Spleen (tissue), 11 donors: ENCODE results near the gene COL12A1. TPM values are rescaled to one million over a fixed set of nuclear protein-coding genes. Genes with fewer than 3 reads are reported as not detected.

Experiments
- DNase-seq: peaks from one replicate; pipeline ENCODE4 v3.0.0-alpha.2; 2020
- H3K27ac ChIP-seq, 8 donors: fragments of 200-600 bp; sonication (generic) in 7 of 8; 1 replicate in 4 of 8; 2 replicates in 4 of 8; pipeline versions ENCODE4 v1.5.0 to v1.8.0; 2016 to 2021; ENCODE audit warnings: inconsistent platforms in 4 of 8, mild to moderate bottlenecking in 4 of 8, moderate library complexity in 1 of 8
- H3K27me3 ChIP-seq, 7 donors: fragments of 200-600 bp; sonication (generic) in 6 of 7; replicated peaks in 1 of 7; 1 replicate in 4 of 7; 2 replicates in 3 of 7; pipeline versions ENCODE4 v1.5.0 to v1.8.0; 2016 to 2021; ENCODE audit warnings: inconsistent platforms in 3 of 7, mild to moderate bottlenecking in 1 of 7
- H3K36me3 ChIP-seq, 6 donors: fragments of 200-600 bp; sonication (generic) in 5 of 6; 1 replicate in 4 of 6; 2 replicates in 2 of 6; pipeline versions ENCODE4 v1.5.0 to v1.8.0; 2016 to 2021; ENCODE audit warnings: inconsistent platforms in 2 of 6
- H3K4me1 ChIP-seq, 6 donors: fragments of 200-600 bp; sonication (generic) in 5 of 6; 1 replicate in 3 of 6; 2 replicates in 3 of 6; pipeline versions ENCODE4 v1.5.0 to v1.8.0; 2016 to 2021; ENCODE audit warnings: inconsistent platforms in 3 of 6
- H3K4me3 ChIP-seq, 8 donors: fragments of 200-600 bp; sonication (generic) in 7 of 8; 1 replicate in 4 of 8; 2 replicates in 4 of 8; pipeline versions ENCODE4 v1.5.0 to v1.8.0; 2016 to 2021; ENCODE audit warnings: inconsistent platforms in 4 of 8, mild to moderate bottlenecking in 4 of 8, moderate library complexity in 2 of 8
- H3K9me3 ChIP-seq, 8 donors: fragments of 200-600 bp; sonication (generic) in 7 of 8; 1 replicate in 4 of 8; 2 replicates in 4 of 8; pipeline versions ENCODE4 v1.5.0 to v1.8.0; 2016 to 2021; ENCODE audit warnings: inconsistent platforms in 4 of 8
- POLR2A ChIP-seq, 3 donors: fragments of 450-650 bp; IDR thresholded peaks; one replicate each; pipeline ENCODE4 v1.5.1; 2017; ENCODE audit warnings: antibody characterized with exemption in 3 of 3, mild to moderate bottlenecking in 1 of 3
- POLR2AphosphoS5 ChIP-seq, 3 donors: sonication (generic); formaldehyde crosslinking; IDR thresholded peaks; one replicate each; pipeline ENCODE4 v1.5.1; 2017; ENCODE audit warnings: antibody characterized with exemption in 3 of 3
- WGBS, 5 donors: extraction: QIAGEN DNeasy Blood & Tissue Kit in 3 of 5; methylation state at CpG; one replicate each; pipeline versions ENCODE4 v1.1.5 to v1.1.7; 2013 to 2018; 5-methylcytosine and 5-hydroxymethylcytosine counted together
- intact Hi-C: fragments of 100-400 bp; cut with DNase I; formaldehyde crosslinking; loops from one replicate; pipeline ENCODE4 v1.15.0; 2023; ENCODE audit warnings: low total_unique reads
- polyA plus RNA-seq, 3 donors: library from polyadenylated mRNA; stranded (reverse); fragments of 200-250 nt; gene quantifications; one replicate each; pipeline ENCODE4 v1.2.1, GENCODE V29; 2013
- total RNA-seq, 7 donors: library from RNA; depleted of rRNA in 3 of 7; stranded (reverse); fragments of >200 nt in 3 of 7; fragmentation: NEBNext Ultra II Directional in 4 of 7; extraction: Animal tissue kit (Norgen Biotek cat#: 25700) in 4 of 7; gene quantifications; one replicate each; pipeline versions ENCODE4 v1.1.0 to v1.2.1, GENCODE V29; 2016 to 2021
- TF ChIP-seq, protein P1 (sequence below), 11 experiments: fragments of 200-600 bp in 7 of 11; fragments of 450-650 bp in 4 of 11; sonication (generic) in 4 of 11; IDR thresholded peaks in 8 of 11; conservative IDR thresholded peaks in 3 of 11; 1 replicate in 7 of 11; 2 replicates in 4 of 11; pipeline versions ENCODE4 v1.4.0 to v1.8.0; 2016 to 2021; ENCODE audit warnings: antibody characterized with exemption in 11 of 11, inconsistent platforms in 4 of 11, mild to moderate bottlenecking in 1 of 11
- donor health status: healthy with polysubstance abuse.
- donor health status: DM: no; HTN: no; CAD: no; lungs with moderate emphysema.
- donor health status: DM: no; HTN: no; CAD: no.
- donor health status: Bipolar disorder and iron deficiency.
- donor health status: healthy.
- donor health status: DM: no; HTN: no; CAD: no.
- donor health status: DM: yes; HTN: yes; CAD: no.

The COL12A1 gene
- total and polyA plus RNA-seq, 10 donors = 2.5 to 32.6 (median 21.2) TPM

DNA sequence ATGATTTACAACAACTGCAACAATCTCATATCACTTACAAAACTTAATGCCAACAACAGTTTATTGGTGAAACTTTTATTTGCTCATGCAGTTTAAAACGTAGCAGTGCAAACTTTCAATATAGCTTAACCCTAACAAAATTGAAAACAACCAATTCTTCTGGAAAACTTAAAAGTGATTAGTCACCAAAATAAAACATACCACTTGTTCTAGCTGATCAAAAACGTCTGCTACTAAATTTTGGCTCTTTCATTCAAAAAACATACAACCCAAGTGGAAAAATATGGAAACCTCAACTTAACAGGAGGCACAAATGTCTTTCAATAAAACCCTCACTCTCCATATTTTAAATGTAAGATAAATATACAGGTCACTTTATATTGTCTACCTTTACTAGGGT, 39.6 kb downstream of the COL12A1 start:
- intact Hi-C loops = no loop called here
- Histone ChIP-seq H3K4me1 (peaks cover 0 to 3% (median 0%) of the 10 kb centered on the region in 6 donors), H3K27me3 (no peaks in the 10 kb centered on the region), H3K36me3 (no peaks in the 10 kb centered on the region), H3K9me3 (peaks cover 0 to 5% (median 0%) of the 10 kb centered on the region in 8 donors), H3K4me3 (no peak overlapping the region), H3K27ac (no peak overlapping the region)
- WGBS, 5 donors = 26 to 50% (median 38%) methylated on average over 2 of the region's 2 CpGs
- no peak for DNase-seq
- TF ChIP-seq POLR2A (IDR thresholded peaks at IDR 0.05) (no peak), POLR2AphosphoS5 (IDR thresholded peaks at IDR 0.05) (no peak)
- TF ChIP-seq, protein P1, sequence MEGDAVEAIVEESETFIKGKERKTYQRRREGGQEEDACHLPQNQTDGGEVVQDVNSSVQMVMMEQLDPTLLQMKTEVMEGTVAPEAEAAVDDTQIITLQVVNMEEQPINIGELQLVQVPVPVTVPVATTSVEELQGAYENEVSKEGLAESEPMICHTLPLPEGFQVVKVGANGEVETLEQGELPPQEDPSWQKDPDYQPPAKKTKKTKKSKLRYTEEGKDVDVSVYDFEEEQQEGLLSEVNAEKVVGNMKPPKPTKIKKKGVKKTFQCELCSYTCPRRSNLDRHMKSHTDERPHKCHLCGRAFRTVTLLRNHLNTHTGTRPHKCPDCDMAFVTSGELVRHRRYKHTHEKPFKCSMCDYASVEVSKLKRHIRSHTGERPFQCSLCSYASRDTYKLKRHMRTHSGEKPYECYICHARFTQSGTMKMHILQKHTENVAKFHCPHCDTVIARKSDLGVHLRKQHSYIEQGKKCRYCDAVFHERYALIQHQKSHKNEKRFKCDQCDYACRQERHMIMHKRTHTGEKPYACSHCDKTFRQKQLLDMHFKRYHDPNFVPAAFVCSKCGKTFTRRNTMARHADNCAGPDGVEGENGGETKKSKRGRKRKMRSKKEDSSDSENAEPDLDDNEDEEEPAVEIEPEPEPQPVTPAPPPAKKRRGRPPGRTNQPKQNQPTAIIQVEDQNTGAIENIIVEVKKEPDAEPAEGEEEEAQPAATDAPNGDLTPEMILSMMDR (IDR thresholded peaks at IDR 0.05 in 8 of 11, conservative IDR thresholded peaks at IDR 0.05 in 3 of 11) = no peak

- Histone ChIP-seq H3K4me1 (no peaks in the 10 kb centered on the region), H3K36me3 (no peaks in the 10 kb centered on the region), H3K9me3 (peaks cover 0 to 4% (median 0%) of the 10 kb centered on the region in 8 donors), H3K4me3 (no peak overlapping the region), H3K27me3 (no peaks in the 10 kb centered on the region), H3K27ac (no peak overlapping the region)
- intact Hi-C loops = no loop called here
- TF ChIP-seq POLR2A (IDR thresholded peaks at IDR 0.05) (no peak), POLR2AphosphoS5 (IDR thresholded peaks at IDR 0.05) (no peak)
- TF ChIP-seq, protein P1 (IDR thresholded peaks at IDR 0.05 in 8 of 11, conservative IDR thresholded peaks at IDR 0.05 in 3 of 11) = no peak
- DNase-seq = no peak
Measured at GRCh38 chr6:75158176-75158575, 47.7 kb downstream of the COL12A1 start.

GRCh38 chr6:75157336-75157735, 48.5 kb downstream of the COL12A1 start:
- no peaks in the 10 kb centered on the region for H3K4me1 ChIP-seq
- DNase-seq = no peak
- intact Hi-C loops = no loop called here
- H3K9me3 ChIP-seq = no peaks in the 10 kb centered on the region
- no peaks in the 10 kb centered on the region for H3K36me3 ChIP-seq
- H3K27ac ChIP-seq = no peak overlapping the region
- H3K4me3 ChIP-seq = no peak overlapping the region
- WGBS, 5 donors = 23 to 61% (median 43%) methylated on average over 2 of the region's 2 CpGs
- TF ChIP-seq, protein P1 (IDR thresholded peaks at IDR 0.05 in 8 of 11, conservative IDR thresholded peaks at IDR 0.05 in 3 of 11) = no peak
- TF ChIP-seq POLR2A (IDR thresholded peaks at IDR 0.05) = no peak
- H3K27me3 ChIP-seq = no peaks in the 10 kb centered on the region

DNA sequence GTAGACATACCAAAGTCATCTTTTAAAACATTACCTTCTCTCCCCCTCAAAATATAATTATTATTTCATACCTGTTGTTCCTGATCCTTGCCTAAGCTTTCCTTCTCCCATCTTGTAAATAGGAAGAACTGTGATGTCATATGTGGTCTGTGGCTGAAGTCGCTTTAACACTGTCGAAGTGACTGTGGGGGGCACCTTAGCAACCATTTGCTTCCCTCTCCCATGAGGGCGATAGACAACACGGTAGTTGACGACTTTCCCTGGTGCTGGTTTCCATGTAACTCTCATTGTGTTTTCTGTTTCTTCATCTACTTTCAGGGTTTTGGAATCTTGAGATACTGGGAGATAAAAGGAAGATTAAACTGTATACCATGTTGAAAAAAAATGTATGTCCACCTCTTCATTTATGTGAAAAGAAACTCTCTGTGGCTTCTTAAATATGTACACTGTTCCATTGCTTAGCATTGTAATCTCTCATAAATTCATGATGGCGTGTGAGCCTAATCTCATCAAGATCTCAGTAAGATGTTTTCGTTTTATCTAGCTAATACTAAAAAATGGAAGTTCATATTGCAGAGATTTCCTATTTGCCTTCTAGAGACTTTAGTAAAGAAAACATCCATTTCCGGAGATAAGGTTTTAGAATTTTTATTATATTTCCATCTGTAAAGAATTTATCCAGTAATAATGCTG, 49.5 kb downstream of the COL12A1 start:
- no peak overlapping the region for H3K4me3 ChIP-seq
- intact Hi-C loops = no loop called here
- no peaks in the 10 kb centered on the region for H3K4me1 ChIP-seq
- no peak for TF ChIP-seq POLR2AphosphoS5 (IDR thresholded peaks at IDR 0.05)
- TF ChIP-seq POLR2A (IDR thresholded peaks at IDR 0.05) = no peak
- TF ChIP-seq, protein P1 (IDR thresholded peaks at IDR 0.05 in 8 of 11, conservative IDR thresholded peaks at IDR 0.05 in 3 of 11) = no peak
- no peaks in the 10 kb centered on the region for H3K9me3 ChIP-seq
- DNase-seq = no peak
- H3K36me3 ChIP-seq = no peaks in the 10 kb centered on the region
- no peak overlapping the region for H3K27ac ChIP-seq
- 82 to 90% (median 87%) methylated on average over 8 of the region's 8 CpGs for WGBS, 5 donors
- H3K27me3 ChIP-seq = no peaks in the 10 kb centered on the region
